ENCODE measurements around the gene NBEAL2.

Gene NBEAL2

GRCh38 chr3:46977811-46978195, 1.7 kb upstream of the NBEAL2 start:
- no peak overlapping the region for H3K4me3 ChIP-seq (ENCODE audit: low read depth, low read length)
- in situ Hi-C loops (cut with HindIII; ENCODE audit: low pct_ligation_motif_present, low sequenced_read_pairs) = no loop called here
- DNase-seq = no peak
- no peak overlapping the region for H3K27ac ChIP-seq
- no peaks in the 10 kb centered on the region for H3K36me3 ChIP-seq (replicated peaks)
- H3K27me3 ChIP-seq (replicated peaks) = no peaks in the 10 kb centered on the region
- TF ChIP-seq CTCF (IDR thresholded peaks at IDR 0.05; ENCODE audit: low read depth, low read length, missing control alignments) = no peak

DNA sequence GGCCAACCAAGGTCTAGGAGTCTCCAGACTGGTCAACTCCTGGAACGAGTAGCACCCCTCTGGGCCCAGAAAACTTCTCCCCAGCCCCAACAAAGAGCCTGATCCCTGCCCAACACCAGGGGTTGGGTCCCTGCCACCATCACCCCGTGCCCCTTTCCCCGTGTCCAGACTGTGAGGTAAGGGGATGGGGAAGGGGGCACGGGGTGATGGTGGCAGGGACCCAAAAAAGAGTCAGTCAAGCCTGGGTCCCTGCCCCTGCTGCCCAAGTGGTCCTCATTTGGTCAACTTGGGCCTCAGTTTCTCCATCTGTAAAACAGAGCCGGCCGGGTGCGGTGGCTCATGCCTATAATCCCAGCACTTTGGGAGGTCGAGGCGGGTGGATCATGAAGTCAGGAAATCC, 1.1 kb upstream of the NBEAL2 start:
- DNase-seq = no peak
- no peaks in the 10 kb centered on the region for H3K36me3 ChIP-seq (replicated peaks)
- H3K27me3 ChIP-seq (replicated peaks) = no peaks in the 10 kb centered on the region
- H3K27ac ChIP-seq = no peak overlapping the region
- TF ChIP-seq CTCF (IDR thresholded peaks at IDR 0.05; ENCODE audit: low read depth, low read length, missing control alignments) = no peak
- no peak overlapping the region for H3K4me3 ChIP-seq (ENCODE audit: low read depth, low read length)
- in situ Hi-C loops (cut with HindIII; ENCODE audit: low pct_ligation_motif_present, low sequenced_read_pairs) = no loop called here

GRCh38 chr3:46979958-46980497, 562 bp downstream of the NBEAL2 start:
- Histone ChIP-seq H3K4me3 (ENCODE audit: low read depth, low read length) (peak overlapping the region; percentile 66), H3K36me3 (replicated peaks) (no peaks in the 10 kb centered on the region), H3K27ac (no peak overlapping the region), H3K27me3 (replicated peaks) (no peaks in the 10 kb centered on the region)
- no peak for TF ChIP-seq CTCF (IDR thresholded peaks at IDR 0.05; ENCODE audit: low read depth, low read length, missing control alignments)
- no peak for DNase-seq
- in situ Hi-C loops (cut with HindIII; ENCODE audit: low pct_ligation_motif_present, low sequenced_read_pairs) = no loop called here

DNA sequence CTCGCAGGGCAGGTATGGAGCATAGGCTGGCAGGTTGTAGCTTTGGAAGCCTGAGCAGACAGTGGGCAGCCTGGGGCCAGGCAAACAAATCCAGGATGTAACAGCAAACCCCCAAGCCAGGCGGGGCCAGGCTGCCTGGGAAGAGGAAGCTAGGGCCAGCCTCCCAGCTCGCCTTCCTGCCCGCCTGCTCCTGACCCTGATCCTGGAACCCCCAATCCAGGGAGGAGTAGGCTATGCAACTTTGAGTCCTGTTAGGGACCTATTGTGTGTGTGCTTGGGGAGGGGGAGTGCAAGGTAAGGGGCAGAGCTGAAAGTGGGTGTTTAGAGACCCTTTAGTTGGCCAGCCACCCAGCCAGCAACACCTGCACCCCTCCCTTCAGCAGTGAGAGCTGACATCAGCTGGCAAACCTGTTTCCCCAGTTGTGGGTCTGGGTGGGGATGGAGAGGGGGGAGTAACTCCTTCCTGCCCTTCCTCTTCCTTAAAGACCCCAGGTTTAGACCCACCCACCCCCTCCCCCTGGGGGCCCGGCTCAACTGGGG, 2.5 kb downstream of the NBEAL2 start:
- no peak overlapping the region for H3K4me3 ChIP-seq (ENCODE audit: low read depth, low read length)
- no peak overlapping the region for H3K27ac ChIP-seq
- in situ Hi-C loops (cut with HindIII; ENCODE audit: low pct_ligation_motif_present, low sequenced_read_pairs) = no loop called here
- DNase-seq = no peak
- no peaks in the 10 kb centered on the region for H3K27me3 ChIP-seq (replicated peaks)
- no peak for TF ChIP-seq CTCF (IDR thresholded peaks at IDR 0.05; ENCODE audit: low read depth, low read length, missing control alignments)
- no peaks in the 10 kb centered on the region for H3K36me3 ChIP-seq (replicated peaks)

- Histone ChIP-seq H3K27me3 (replicated peaks) (no peaks in the 10 kb centered on the region), H3K36me3 (replicated peaks) (no peaks in the 10 kb centered on the region), H3K4me3 (ENCODE audit: low read depth, low read length) (no peak overlapping the region), H3K27ac (no peak overlapping the region)
- no peak for TF ChIP-seq CTCF (IDR thresholded peaks at IDR 0.05; ENCODE audit: low read depth, low read length, missing control alignments)
- no peak for DNase-seq
- in situ Hi-C loops (cut with HindIII; ENCODE audit: low pct_ligation_motif_present, low sequenced_read_pairs) = no loop called here
These were observed 3.1 kb downstream of the NBEAL2 start for GRCh38 chr3:46982546-46982945.
